ENCODE data around the gene PSRC1. TPM values are rescaled to one million over a fixed set of nuclear protein-coding genes. Genes with fewer than 3 reads are reported as not detected.

PSRC1 gene
- total and polyA plus RNA-seq, 2 donors (not counting 3 experiments of a cell fraction or from before 2014, with no cell fraction given) = 25.0 to 29.3 TPM

GRCh38 chr1:109257682-109258421 lies 25.1 kb downstream of the PSRC1 start:
- H3K9me1 ChIP-seq (replicated peaks; ENCODE audit: control insufficient read depth, extremely low read depth, insufficient read depth, low read length) = no peaks in the 10 kb centered on the region
- ChIA-PET CTCF (interaction anchor here (0.7 to 1.7 kb wide), 2 partner anchors 18 to 141 kb away, joined by 3 to 11 read pairs; partner anchors contain the start of gene SORT1), POLR2A (no interaction called here)
- H3K9ac ChIP-seq (replicated peaks; ENCODE audit: extremely low read depth, insufficient read depth, low read length) = no peak overlapping the region
- BruUV-seq (replicated peaks) = no TSS peak
- H3K4me1 ChIP-seq (ENCODE audit: control insufficient read depth, extremely low read depth, insufficient read depth, low read length) = no peaks in the 10 kb centered on the region
- no peak overlapping the region for H3K4me3 ChIP-seq (replicated peaks in 1 of 3; ENCODE audit: insufficient read depth in 1 of 3, low read depth in 1 of 3, low read length in 3 of 3)
- FAIRE-seq = no peak
- no peak for DNase-seq (ENCODE audit: low read depth, low spot score)
- H3K27me3 ChIP-seq (ENCODE audit: control insufficient read depth in 2 of 2, insufficient read depth in 2 of 2, low read length in 2 of 2) = peaks cover 0 to 2% of the 10 kb centered on the region in 2 experiments
- dilution Hi-C loops (cut with MboI; ENCODE audit: extremely low pct_ligation_motif_present, low sequenced_read_pairs) = no loop called here
- no peak overlapping the region for H3K27ac ChIP-seq (ENCODE audit: insufficient read depth, low read depth, low read length)
- H3K9me3 ChIP-seq (replicated peaks; ENCODE audit: control insufficient read depth, insufficient read depth, low read length) = no peaks in the 10 kb centered on the region
- no peak overlapping the region for H3K4me2 ChIP-seq (ENCODE audit: insufficient read depth, low read length)
- H3K79me2 ChIP-seq (ENCODE audit: control insufficient read depth, insufficient read depth, low read length) = no peaks in the 10 kb centered on the region
- intact Hi-C loops (cut with micrococcal nuclease) = no loop called here
- no peaks in the 10 kb centered on the region for H4K20me1 ChIP-seq (replicated peaks; ENCODE audit: control insufficient read depth, extremely low read depth, insufficient read depth, low read length)
- H2AFZ ChIP-seq (ENCODE audit: low read depth, low read length) = no peak overlapping the region
- no peaks in the 10 kb centered on the region for H3K36me3 ChIP-seq (ENCODE audit: control insufficient read depth in 2 of 2, extremely low read depth in 1 of 2, insufficient read depth in 2 of 2, low read length in 2 of 2)
- no peak for TF ChIP-seq GATA2 (IDR thresholded peaks at IDR 0.05; ENCODE audit: insufficient read depth, insufficient read length, low read depth, low read length)
- TF ChIP-seq POLR2AphosphoS5 (IDR thresholded peaks at IDR 0.05; ENCODE audit: insufficient read depth, low read depth, low read length) = no peak
- TF ChIP-seq EZH2 (IDR thresholded peaks at IDR 0.05; ENCODE audit: borderline replicate concordance, low read depth, low read length, severe bottlenecking) = no peak
- no peak for TF ChIP-seq MYC (IDR thresholded peaks at IDR 0.05; ENCODE audit: low read depth, low read length)
- no peak for TF ChIP-seq JUN (IDR thresholded peaks at IDR 0.05; ENCODE audit: borderline replicate concordance, insufficient read depth, insufficient read length, low read depth)

DNA sequence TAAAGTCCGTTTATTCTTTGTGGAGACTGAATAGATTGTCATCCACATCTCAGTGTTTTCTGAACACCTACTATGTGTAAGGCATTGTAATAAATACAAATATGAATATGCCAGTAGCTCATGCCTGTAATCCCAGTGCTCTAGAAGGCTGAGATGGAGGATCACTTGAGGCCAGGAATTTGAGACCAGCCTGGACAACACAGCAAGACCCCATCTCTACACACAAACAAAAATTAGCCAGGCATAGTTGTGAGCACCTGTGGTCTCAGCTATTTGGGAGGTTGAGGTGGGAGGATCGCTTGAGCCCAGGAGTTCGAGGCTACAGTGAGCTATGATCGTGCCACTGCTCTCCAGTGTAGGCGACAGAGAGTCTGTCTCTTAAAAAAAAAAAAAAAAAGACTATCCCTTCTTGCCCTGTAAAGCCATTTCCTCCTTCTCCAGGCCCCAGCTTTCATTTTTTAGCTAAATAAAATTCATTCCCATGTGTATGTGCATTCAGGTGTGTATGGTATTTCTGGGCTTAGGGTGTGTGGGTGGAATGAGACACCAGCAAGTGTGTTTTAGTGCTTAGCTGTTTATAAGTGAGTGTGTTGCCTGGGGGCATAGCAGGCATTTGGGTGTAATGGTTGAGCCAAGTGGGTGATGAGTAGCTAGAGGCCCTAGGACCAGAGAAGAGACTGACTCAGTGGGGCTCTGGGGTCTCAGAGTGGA lies 25.8 kb downstream of the PSRC1 start:
- BruUV-seq (replicated peaks) = no TSS peak
- H3K9ac ChIP-seq (replicated peaks; ENCODE audit: extremely low read depth, insufficient read depth, low read length) = no peak overlapping the region
- no peaks in the 10 kb centered on the region for H3K9me3 ChIP-seq (replicated peaks; ENCODE audit: control insufficient read depth, insufficient read depth, low read length)
- H3K36me3 ChIP-seq (ENCODE audit: control insufficient read depth in 2 of 2, extremely low read depth in 1 of 2, insufficient read depth in 2 of 2, low read length in 2 of 2) = no peaks in the 10 kb centered on the region
- no peak overlapping the region for H2AFZ ChIP-seq (ENCODE audit: low read depth, low read length)
- intact Hi-C loops (cut with micrococcal nuclease) = no loop called here
- FAIRE-seq (no peak), DNase-seq (ENCODE audit: low read depth, low spot score) (no peak)
- H3K27me3 ChIP-seq (ENCODE audit: control insufficient read depth in 2 of 2, insufficient read depth in 2 of 2, low read length in 2 of 2) = peaks cover 0 to 2% of the 10 kb centered on the region in 2 experiments
- TF ChIP-seq JUN (IDR thresholded peaks at IDR 0.05; ENCODE audit: borderline replicate concordance, insufficient read depth, insufficient read length, low read depth) = no peak
- TF ChIP-seq FOS (IDR thresholded peaks at IDR 0.05; ENCODE audit: borderline replicate concordance, insufficient read depth, low read length) = no peak
- TF ChIP-seq MAX (IDR thresholded peaks at IDR 0.05; ENCODE audit: insufficient read depth, insufficient read length) = no peak
- TF ChIP-seq MYC (IDR thresholded peaks at IDR 0.05; ENCODE audit: low read depth, low read length) = no peak
- no peak for TF ChIP-seq GATA2 (IDR thresholded peaks at IDR 0.05; ENCODE audit: insufficient read depth, insufficient read length, low read depth, low read length)
- TF ChIP-seq POLR2AphosphoS5 (IDR thresholded peaks at IDR 0.05; ENCODE audit: insufficient read depth, low read depth, low read length) = no peak
- TF ChIP-seq, protein P1, sequence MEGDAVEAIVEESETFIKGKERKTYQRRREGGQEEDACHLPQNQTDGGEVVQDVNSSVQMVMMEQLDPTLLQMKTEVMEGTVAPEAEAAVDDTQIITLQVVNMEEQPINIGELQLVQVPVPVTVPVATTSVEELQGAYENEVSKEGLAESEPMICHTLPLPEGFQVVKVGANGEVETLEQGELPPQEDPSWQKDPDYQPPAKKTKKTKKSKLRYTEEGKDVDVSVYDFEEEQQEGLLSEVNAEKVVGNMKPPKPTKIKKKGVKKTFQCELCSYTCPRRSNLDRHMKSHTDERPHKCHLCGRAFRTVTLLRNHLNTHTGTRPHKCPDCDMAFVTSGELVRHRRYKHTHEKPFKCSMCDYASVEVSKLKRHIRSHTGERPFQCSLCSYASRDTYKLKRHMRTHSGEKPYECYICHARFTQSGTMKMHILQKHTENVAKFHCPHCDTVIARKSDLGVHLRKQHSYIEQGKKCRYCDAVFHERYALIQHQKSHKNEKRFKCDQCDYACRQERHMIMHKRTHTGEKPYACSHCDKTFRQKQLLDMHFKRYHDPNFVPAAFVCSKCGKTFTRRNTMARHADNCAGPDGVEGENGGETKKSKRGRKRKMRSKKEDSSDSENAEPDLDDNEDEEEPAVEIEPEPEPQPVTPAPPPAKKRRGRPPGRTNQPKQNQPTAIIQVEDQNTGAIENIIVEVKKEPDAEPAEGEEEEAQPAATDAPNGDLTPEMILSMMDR (IDR thresholded peaks at IDR 0.05; ENCODE audit: extremely low read depth in 1 of 2, insufficient read depth in 1 of 2, low read depth in 1 of 2, low read length in 2 of 2) = no peak
- TF ChIP-seq EZH2 (IDR thresholded peaks at IDR 0.05; ENCODE audit: borderline replicate concordance, low read depth, low read length, severe bottlenecking) = no peak
- TF ChIP-seq POLR2A (IDR thresholded peaks at IDR 0.05; ENCODE audit: low read depth, low read length) = no peak
- no peaks in the 10 kb centered on the region for H4K20me1 ChIP-seq (replicated peaks; ENCODE audit: control insufficient read depth, extremely low read depth, insufficient read depth, low read length)
- H3K4me1 ChIP-seq (ENCODE audit: control insufficient read depth, extremely low read depth, insufficient read depth, low read length) = no peaks in the 10 kb centered on the region
- CTCF ChIA-PET = interaction anchor here (0.7 to 2.1 kb wide), 4 partner anchors 18 to 141 kb away, joined by 3 to 11 read pairs (median 4); partner anchors contain the start of gene SORT1
- POLR2A ChIA-PET = no interaction called here
- dilution Hi-C loops (cut with MboI; ENCODE audit: extremely low pct_ligation_motif_present, low sequenced_read_pairs) = no loop called here
- no peaks in the 10 kb centered on the region for H3K9me1 ChIP-seq (replicated peaks; ENCODE audit: control insufficient read depth, extremely low read depth, insufficient read depth, low read length)
- no peak overlapping the region for H3K4me2 ChIP-seq (ENCODE audit: insufficient read depth, low read length)
- no peak overlapping the region for H3K4me3 ChIP-seq (replicated peaks in 1 of 3; ENCODE audit: insufficient read depth in 1 of 3, low read depth in 1 of 3, low read length in 3 of 3)
- H3K79me2 ChIP-seq (ENCODE audit: control insufficient read depth, insufficient read depth, low read length) = no peaks in the 10 kb centered on the region
- no peak overlapping the region for H3K27ac ChIP-seq (ENCODE audit: insufficient read depth, low read depth, low read length)

Measured in endothelial cell of umbilical vein (primary cell).